ENCODE data around the gene CHRDL2. TPM values are rescaled to one million over a fixed set of nuclear protein-coding genes. Genes with fewer than 3 reads are reported as not detected.
A peak's percentile ranks its signal among the peaks of the same experiment; 100 is the strongest.

The CHRDL2 gene
- total and polyA plus RNA-seq, 2 donors (not counting 1 experiment from before 2014, with no cell fraction given): not detected

DNA sequence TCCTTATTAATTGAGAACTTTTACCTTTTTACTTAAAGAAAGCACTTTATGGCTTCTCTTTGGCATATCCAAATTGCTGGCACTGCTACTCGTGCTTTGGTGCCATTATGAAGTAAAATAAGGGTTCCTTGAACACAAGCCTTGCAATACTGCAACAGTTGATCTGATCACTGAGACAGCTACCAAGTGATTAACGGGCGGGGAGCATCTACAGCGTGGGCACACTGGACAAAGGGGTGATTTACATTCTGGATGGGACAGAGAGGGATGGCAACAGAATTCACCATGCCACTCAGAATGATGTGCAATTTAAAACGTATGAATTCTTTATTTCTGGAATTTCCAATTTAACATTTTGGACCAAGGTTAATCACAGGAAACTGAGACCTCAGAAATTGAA, 7.7 kb downstream of the CHRDL2 start:
- H4K20me1 ChIP-seq (ENCODE audit: control insufficient read depth, extremely low read depth, insufficient read depth, low read length): no peaks in the 10 kb centered on the region
- H3K36me3 ChIP-seq (ENCODE audit: control insufficient read depth, insufficient read depth, low read length): no peaks in the 10 kb centered on the region
- H3K4me1 ChIP-seq (ENCODE audit: control insufficient read depth, extremely low read depth, insufficient read depth, low read length): peaks cover 2% of the 10 kb centered on the region
- H3K9me3 ChIP-seq (ENCODE audit: control insufficient read depth, insufficient read depth, low read depth, low read length): no peaks in the 10 kb centered on the region
- H3K4me2 ChIP-seq (ENCODE audit: extremely low read depth, insufficient read depth, low read length): no peak overlapping the region
- no peak for DNase-seq (ENCODE audit: low read depth in 2 of 2)
- TF ChIP-seq CTCF (conservative IDR thresholded peaks at IDR 0.05 in 1 of 2, IDR thresholded peaks at IDR 0.05 in 1 of 2; ENCODE audit: low read depth in 1 of 2, low read length in 2 of 2) (no peak), EZH2 (IDR thresholded peaks at IDR 0.05; ENCODE audit: low read length, missing control alignments) (no peak)
- H2AFZ ChIP-seq (ENCODE audit: low read length): no peak overlapping the region
- H3K27me3 ChIP-seq (ENCODE audit: control insufficient read depth, insufficient read depth, low read length): peaks cover 7% of the 10 kb centered on the region
- no peak overlapping the region for H3K27ac ChIP-seq (ENCODE audit: insufficient read depth, low read length)
- H3K9ac ChIP-seq (ENCODE audit: insufficient read depth, low read length): no peak overlapping the region
- H3K4me3 ChIP-seq (replicated peaks in 1 of 4; ENCODE audit: control extremely low read depth in 1 of 4, insufficient read depth in 1 of 4, low read depth in 3 of 4, low read length in 4 of 4): no peak overlapping the region
- H3K79me2 ChIP-seq (ENCODE audit: control insufficient read depth, insufficient read depth, low read length): no peaks in the 10 kb centered on the region

GRCh38 chr11:74721479-74721835, 9.8 kb downstream of the CHRDL2 start:
- TF ChIP-seq CTCF (conservative IDR thresholded peaks at IDR 0.05 in 1 of 2, IDR thresholded peaks at IDR 0.05 in 1 of 2; ENCODE audit: low read depth in 1 of 2, low read length in 2 of 2) (no peak), EZH2 (IDR thresholded peaks at IDR 0.05; ENCODE audit: low read length, missing control alignments) (no peak)
- Histone ChIP-seq H4K20me1 (ENCODE audit: control insufficient read depth, extremely low read depth, insufficient read depth, low read length) (no peaks in the 10 kb centered on the region), H3K79me2 (ENCODE audit: control insufficient read depth, insufficient read depth, low read length) (no peaks in the 10 kb centered on the region), H3K9me3 (ENCODE audit: control insufficient read depth, insufficient read depth, low read depth, low read length) (no peaks in the 10 kb centered on the region), H2AFZ (ENCODE audit: low read length) (no peak overlapping the region), H3K36me3 (ENCODE audit: control insufficient read depth, insufficient read depth, low read length) (no peaks in the 10 kb centered on the region), H3K27ac (ENCODE audit: insufficient read depth, low read length) (no peak overlapping the region), H3K4me1 (ENCODE audit: control insufficient read depth, extremely low read depth, insufficient read depth, low read length) (peaks cover 2% of the 10 kb centered on the region), H3K9ac (ENCODE audit: insufficient read depth, low read length) (no peak overlapping the region), H3K4me2 (ENCODE audit: extremely low read depth, insufficient read depth, low read length) (no peak overlapping the region), H3K4me3 (replicated peaks in 1 of 4; ENCODE audit: control extremely low read depth in 1 of 4, insufficient read depth in 1 of 4, low read depth in 3 of 4, low read length in 4 of 4) (no peak overlapping the region), H3K27me3 (ENCODE audit: control insufficient read depth, insufficient read depth, low read length) (peaks cover 6% of the 10 kb centered on the region)
- no peak for DNase-seq (ENCODE audit: low read depth in 2 of 2)

- H3K4me3 ChIP-seq (replicated peaks in 1 of 4; ENCODE audit: control extremely low read depth in 1 of 4, insufficient read depth in 1 of 4, low read depth in 3 of 4, low read length in 4 of 4): no peak overlapping the region
- peak overlapping the region; percentile 62 for H2AFZ ChIP-seq (ENCODE audit: low read length)
- peak overlapping the region; percentile 63 for H3K4me2 ChIP-seq (ENCODE audit: extremely low read depth, insufficient read depth, low read length)
- DNase-seq (ENCODE audit: low read depth in 2 of 2): peak; percentile 54 to 87
- H3K9me3 ChIP-seq (ENCODE audit: control insufficient read depth, insufficient read depth, low read depth, low read length): no peaks in the 10 kb centered on the region
- TF ChIP-seq CTCF (conservative IDR thresholded peaks at IDR 0.05 in 1 of 2, IDR thresholded peaks at IDR 0.05 in 1 of 2; ENCODE audit: low read depth in 1 of 2, low read length in 2 of 2) (no peak), EZH2 (IDR thresholded peaks at IDR 0.05; ENCODE audit: low read length, missing control alignments) (no peak)
- no peak overlapping the region for H3K9ac ChIP-seq (ENCODE audit: insufficient read depth, low read length)
- H3K79me2 ChIP-seq (ENCODE audit: control insufficient read depth, insufficient read depth, low read length): no peaks in the 10 kb centered on the region
- peaks cover under 1% of the 10 kb centered on the region for H3K4me1 ChIP-seq (ENCODE audit: control insufficient read depth, extremely low read depth, insufficient read depth, low read length)
- peaks cover 4% of the 10 kb centered on the region for H3K27me3 ChIP-seq (ENCODE audit: control insufficient read depth, insufficient read depth, low read length)
- no peak overlapping the region for H3K27ac ChIP-seq (ENCODE audit: insufficient read depth, low read length)
- H4K20me1 ChIP-seq (ENCODE audit: control insufficient read depth, extremely low read depth, insufficient read depth, low read length): no peaks in the 10 kb centered on the region
- no peaks in the 10 kb centered on the region for H3K36me3 ChIP-seq (ENCODE audit: control insufficient read depth, insufficient read depth, low read length)
Observed at GRCh38 chr11:74720596-74721478, 10.4 kb downstream of the CHRDL2 start.
